ENCODE measurements around the gene CD99.
"Not testable (repeated sequence)": the region's sequence is repeated elsewhere in the genome, so short reads cannot be mapped to it uniquely, and the experiment has no call there.

Gene CD99

GRCh38 chrX:2699959-2700358, 8.9 kb downstream of the CD99 start:
- no peak for DNase-seq (ENCODE audit: low spot score)

DNA sequence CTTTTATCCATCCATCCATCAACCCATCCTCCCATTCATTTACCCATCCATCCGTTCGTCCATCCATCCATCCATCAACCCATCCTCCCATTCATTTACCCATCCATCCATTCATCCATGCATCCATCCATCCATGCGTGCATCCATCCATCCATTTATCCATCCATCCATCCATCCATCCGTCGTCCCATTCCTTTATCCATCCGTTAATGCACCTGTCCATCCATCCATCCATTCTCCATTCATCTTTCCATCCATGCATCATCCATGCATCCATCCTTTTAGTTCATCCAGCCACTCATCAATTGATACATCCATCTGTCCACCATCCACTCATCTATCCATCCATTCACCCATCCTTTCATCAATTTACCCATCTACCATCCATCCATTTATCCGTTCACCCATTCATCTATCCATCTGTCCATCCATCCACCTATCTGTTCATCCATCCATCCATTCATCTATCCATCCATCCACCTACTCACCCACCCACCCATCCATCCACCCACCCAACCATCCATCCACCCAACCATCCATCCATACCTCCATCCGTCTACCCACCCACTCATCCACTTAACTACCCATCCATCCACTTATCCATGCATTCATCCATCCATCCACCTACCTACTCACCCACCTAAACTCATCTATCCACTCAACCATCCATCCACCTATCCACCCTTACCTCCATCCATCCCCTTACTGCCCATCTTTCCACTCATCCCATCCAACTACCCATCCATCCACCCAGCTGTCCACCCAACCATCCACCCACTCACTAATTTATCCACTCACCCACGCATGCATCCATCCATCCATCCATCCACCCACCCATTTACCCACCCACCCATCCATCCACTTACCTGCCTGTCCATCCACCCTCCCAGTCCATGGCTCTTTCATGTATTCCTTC, 9.6 kb downstream of the CD99 start:
- DNase-seq (ENCODE audit: low spot score) = no peak

GRCh38 chrX:2701600-2701999, 10.5 kb downstream of the CD99 start:
- DNase-seq (ENCODE audit: low spot score) = no peak

DNA sequence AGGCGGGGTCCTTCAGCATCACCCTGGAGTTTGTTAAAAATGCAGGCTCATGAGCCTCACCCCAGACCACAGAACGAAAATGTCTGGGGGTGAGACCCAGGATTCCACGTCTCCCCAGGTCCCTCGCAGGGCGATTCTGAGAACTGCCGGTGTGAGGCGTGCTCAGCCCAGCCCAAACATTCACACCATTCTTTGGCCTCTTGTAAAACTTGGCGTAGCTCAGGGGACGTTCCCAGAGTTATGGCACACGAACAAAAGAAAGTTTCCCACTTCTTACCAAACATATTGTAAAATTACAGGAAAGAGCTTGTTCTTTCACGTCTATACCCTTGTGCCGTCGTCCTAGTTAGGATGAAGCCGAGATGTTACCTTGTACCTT, 12.9 kb downstream of the CD99 start:
- no peak for DNase-seq (ENCODE audit: low spot score)

DNA sequence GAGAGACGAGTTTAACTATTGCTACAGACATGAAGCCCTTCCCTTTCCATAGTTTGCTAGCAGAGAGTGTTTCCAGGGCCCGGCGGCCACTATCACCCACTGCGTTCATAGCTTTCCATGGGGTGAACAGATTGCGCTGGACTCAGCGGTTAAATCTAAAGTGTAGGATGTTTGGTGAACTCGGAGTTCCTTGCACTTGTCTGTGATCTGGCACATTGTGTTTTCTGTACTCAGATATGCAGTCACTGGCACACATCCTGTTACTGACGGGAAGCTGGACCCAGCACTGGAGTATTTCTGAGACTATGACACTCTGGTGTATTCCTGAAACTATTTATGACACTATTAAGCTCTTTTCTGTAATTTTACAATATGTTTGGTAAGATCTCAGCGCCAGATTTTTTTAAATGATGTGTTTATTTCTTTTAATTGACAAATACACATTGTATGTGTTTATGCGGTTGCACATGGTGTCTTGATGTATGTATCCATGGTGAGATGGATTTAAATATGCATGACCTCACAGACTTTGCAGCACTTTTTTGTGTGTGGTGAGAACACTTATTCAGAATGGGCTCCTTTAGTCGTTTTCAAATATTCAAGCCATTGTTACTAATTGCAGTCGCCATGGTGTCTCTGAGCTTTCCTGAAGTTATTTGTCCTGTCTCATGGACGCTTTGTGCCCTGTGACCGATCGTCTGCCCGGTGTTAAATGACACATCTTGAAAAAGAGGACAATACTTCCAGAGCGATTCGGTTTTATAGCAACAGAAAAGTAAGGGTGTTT, 14.1 kb downstream of the CD99 start:
- DNase-seq (ENCODE audit: low spot score) = no peak

GRCh38 chrX:2707334-2707760, 16.3 kb downstream of the CD99 start:
- no peak for DNase-seq (ENCODE audit: low spot score)

- DNase-seq (ENCODE audit: low spot score) = no peak
These were observed 16.9 kb downstream of the CD99 start for GRCh38 chrX:2708021-2708420.

DNA sequence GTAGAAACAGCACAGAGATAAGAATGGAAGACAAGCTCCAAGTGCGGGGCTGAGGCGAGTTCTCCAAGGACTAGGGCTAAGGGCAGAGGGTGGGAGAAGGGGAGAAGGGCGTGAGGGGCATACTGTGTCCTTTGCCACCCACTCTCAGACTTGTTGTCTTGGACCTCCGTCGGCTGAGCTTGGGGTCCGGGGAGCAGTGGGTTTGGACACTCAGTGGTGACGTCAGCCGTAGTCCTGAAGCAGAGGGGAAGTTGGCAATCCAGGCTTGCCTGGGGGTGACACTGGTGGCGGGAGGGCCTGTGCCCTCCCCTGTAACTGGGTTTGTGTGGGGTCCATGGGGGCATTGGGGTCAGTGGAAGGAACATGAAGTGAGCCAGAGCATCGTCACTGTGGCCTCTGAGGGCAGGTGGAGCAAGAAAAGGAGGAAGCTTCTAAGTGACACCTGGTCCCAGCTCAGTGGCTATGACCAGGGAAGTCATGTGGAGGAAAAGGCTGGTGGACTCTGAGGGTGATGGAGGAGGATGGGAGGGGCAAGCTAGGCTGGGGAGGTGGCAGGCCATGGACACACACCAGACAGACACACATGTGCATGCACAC, 17.6 kb downstream of the CD99 start:
- DNase-seq (ENCODE audit: low spot score) = no peak

- no peak for DNase-seq (ENCODE audit: low spot score)
These were observed 18.5 kb downstream of the CD99 start for GRCh38 chrX:2709556-2709955.

DNA sequence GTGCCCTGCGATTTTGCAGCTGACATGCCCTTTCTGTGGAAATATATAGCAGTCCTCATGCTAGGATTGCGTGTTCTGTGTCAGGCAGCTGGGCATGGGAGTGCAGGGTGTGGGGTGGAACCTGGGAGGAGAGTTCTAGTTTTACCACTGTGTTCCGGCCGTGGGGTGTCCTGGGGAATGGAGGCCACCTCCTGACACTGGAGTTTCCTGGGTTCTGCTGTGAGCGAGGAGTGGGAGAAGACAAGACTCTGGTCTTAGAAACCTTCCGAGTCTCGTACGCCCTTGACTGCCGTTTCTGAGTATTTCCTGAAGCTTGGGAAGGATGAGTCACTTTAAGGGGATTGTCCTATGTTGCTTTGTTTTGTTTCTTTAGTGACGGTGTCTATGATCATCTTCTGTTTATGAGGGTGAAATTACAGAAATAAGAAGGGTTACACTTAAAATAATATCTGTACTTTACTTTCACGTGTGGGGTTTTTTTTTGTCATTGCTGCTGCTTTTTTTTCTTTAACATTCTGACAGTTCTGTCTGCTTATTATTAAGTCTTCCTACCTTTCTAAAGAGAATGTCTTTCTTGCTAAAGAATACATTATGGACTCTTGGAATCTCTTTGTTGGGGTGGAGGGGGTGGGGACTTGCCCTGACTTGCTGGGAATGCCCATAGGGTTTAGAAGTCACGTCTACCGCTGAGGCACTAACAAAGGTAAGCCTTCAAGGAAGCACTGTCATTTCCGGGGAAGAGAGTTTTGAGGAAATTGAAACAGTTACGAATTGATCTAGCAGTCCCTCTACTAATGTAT, 19.1 kb downstream of the CD99 start:
- DNase-seq (ENCODE audit: low spot score) = no peak

GRCh38 chrX:2711441-2711840, 20.3 kb downstream of the CD99 start:
- DNase-seq (ENCODE audit: low spot score) = no peak

- DNase-seq (ENCODE audit: low spot score) = no peak
These were observed 21.3 kb downstream of the CD99 start for GRCh38 chrX:2712428-2712827.

DNA sequence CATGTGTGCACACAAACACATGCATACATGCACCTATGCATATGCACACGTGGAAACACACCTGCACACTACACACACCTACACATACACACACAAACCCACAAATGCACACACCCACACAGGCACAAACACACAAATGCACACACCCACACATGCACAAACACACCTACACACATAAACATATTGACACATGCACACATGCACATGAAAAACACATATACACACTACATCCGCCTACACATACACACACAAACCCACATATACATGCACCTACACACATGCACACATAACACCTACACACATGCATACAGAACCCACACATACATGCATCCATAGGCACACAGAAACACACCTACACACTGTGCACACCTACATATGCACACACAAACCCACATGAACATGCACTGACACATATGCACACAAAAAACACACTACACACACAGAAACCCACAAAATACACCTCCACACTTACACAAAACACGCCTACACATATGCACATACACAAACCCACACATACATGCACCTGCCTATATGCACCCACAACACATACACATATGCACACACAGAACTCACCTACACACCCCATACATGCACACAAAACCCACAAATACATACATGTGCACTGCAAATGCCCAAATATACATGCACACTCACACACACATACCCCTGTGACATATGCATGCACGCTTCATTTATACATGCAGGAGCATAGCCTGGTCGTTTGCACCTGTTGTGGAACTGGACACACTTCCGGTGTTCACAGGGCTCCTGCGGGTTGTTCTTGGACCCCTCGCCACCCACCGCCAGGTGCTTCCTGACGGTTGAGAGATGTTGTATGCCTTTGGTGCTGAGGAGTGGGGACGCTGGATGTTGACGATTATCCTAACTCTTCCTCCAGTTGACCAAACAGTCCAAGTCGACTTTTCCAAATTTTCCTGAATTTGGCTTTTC, 22.1 kb downstream of the CD99 start:
- DNase-seq (ENCODE audit: low spot score) = no peak

- DNase-seq (ENCODE audit: low spot score) = no peak
These were observed 23.5 kb downstream of the CD99 start for GRCh38 chrX:2714551-2714950.

- no peak for DNase-seq (ENCODE audit: low spot score)
These were observed 24.0 kb downstream of the CD99 start for GRCh38 chrX:2715066-2715600.

GRCh38 chrX:2717312-2717711, 26.2 kb downstream of the CD99 start:
- DNase-seq (ENCODE audit: low spot score) = no peak

DNA sequence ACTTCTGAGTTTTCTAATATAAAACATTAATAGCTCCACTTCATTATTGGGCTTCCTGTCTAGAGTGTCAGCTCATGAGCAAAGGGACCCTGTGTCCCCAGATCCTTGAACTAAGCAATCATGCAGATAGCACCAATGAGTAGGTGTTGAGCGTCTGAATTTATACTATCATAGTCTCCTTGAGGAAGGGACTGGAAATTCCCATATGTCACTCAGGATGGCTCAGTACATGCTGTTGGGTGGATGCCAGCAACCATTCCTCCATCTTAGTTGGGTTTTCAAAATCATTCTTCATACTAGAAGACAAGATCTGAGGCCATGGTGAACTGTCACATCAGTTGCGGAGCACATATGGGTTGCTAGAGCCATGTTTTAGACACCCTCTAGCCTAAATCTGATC, 27.7 kb downstream of the CD99 start:
- no peak for DNase-seq (ENCODE audit: low spot score)

GRCh38 chrX:2719774-2720447, 28.8 kb downstream of the CD99 start:
- no peak for DNase-seq (ENCODE audit: low spot score)

- no peak for DNase-seq (ENCODE audit: low spot score)
These were observed 32.3 kb downstream of the CD99 start for GRCh38 chrX:2723286-2723879.

GRCh38 chrX:2727264-2727663, 36.2 kb downstream of the CD99 start:
- not testable (repeated sequence) for DNase-seq (ENCODE audit: low spot score)
